ENCODE results near the gene SLC39A1.

- TF ChIP-seq POLR2AphosphoS5 (IDR thresholded peaks at IDR 0.05) = no peak
- TF ChIP-seq, protein P1, sequence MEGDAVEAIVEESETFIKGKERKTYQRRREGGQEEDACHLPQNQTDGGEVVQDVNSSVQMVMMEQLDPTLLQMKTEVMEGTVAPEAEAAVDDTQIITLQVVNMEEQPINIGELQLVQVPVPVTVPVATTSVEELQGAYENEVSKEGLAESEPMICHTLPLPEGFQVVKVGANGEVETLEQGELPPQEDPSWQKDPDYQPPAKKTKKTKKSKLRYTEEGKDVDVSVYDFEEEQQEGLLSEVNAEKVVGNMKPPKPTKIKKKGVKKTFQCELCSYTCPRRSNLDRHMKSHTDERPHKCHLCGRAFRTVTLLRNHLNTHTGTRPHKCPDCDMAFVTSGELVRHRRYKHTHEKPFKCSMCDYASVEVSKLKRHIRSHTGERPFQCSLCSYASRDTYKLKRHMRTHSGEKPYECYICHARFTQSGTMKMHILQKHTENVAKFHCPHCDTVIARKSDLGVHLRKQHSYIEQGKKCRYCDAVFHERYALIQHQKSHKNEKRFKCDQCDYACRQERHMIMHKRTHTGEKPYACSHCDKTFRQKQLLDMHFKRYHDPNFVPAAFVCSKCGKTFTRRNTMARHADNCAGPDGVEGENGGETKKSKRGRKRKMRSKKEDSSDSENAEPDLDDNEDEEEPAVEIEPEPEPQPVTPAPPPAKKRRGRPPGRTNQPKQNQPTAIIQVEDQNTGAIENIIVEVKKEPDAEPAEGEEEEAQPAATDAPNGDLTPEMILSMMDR (IDR thresholded peaks at IDR 0.05) = no peak
- TF ChIP-seq POLR2A (IDR thresholded peaks at IDR 0.05) = no peak
- TF ChIP-seq EP300 (IDR thresholded peaks at IDR 0.05; ENCODE audit: low read depth) = no peak
Measured at GRCh38 chr1:153956997-153957715, 6.2 kb downstream of the SLC39A1 start.

All from transverse colon (tissue), 4 donors.